HL-60/S4 treated with retinoic acid at 250 ng/mL for 4 days and 3 days (cell line): Measurements from ENCODE around the gene TACC3.

Source experiments
- in situ Hi-C: fragments of 300-500 bp; cut with MboI; formaldehyde crosslinking; loops from 2 replicates; pipeline ENCODE4 v1.7.0; 2022; ENCODE audit warnings: low sequenced_read_pairs

Gene TACC3

GRCh38 chr4:1756893-1757779 lies 35.8 kb downstream of the TACC3 start:
- in situ Hi-C loops: no loop called here

- in situ Hi-C loops: no loop called here
These were observed 36.5 kb downstream of the TACC3 start for GRCh38 chr4:1757836-1758235.

- in situ Hi-C loops: no loop called here
These were observed 37.2 kb downstream of the TACC3 start for GRCh38 chr4:1758306-1759121.

DNA sequence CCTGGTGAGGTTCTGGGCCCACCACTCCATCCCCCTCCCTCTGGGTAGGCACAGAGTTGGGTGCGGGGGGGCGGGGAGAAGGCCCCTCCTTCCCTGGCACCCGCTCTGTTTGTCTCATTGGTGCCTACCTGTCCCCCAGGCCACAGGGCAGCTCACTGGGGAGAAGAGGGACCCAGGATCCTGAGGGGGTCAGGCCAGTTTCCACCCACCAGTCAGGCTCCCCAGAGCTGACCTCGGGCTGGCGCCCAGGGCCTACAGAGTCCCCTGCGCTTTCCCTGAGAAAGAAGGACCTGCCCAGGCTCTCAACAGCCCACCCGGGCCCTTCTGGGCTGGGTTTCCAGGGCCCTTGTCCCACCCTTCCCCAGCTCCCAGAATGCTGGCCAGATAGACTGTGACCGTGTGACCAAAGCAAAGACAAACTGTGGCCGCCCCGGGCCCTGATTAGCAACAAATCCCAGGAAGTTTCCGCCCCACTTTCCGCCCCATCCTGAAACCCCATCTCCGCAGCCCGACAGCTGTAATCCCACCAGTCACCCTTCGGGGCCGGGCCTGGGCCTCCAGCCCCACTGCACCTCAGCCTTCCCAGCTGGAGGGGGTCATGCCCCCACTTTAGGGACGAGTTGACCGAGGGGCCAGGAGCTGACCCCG lies 38.0 kb downstream of the TACC3 start:
- in situ Hi-C loops: no loop called here

DNA sequence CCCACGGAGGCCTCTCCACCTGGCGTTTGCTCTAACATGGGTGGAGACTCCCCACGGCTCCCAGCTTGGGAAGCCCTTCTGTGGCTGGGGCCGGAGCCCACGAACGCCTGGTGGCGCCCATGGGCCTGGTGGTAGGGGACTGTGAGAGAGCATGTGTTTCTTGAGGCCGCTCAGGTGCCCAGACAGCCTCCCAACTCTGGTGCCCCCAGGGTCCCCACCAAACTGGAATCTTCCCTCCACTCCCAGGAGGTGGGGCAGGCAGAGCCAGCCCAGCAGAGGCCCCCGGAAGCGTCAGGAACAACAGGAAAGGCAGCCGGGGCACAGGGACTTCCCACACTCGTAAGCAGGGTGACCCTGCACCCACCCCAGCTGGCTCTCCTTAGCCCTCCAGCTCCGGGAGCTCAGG lies 38.5 kb downstream of the TACC3 start:
- in situ Hi-C loops: no loop called here

DNA sequence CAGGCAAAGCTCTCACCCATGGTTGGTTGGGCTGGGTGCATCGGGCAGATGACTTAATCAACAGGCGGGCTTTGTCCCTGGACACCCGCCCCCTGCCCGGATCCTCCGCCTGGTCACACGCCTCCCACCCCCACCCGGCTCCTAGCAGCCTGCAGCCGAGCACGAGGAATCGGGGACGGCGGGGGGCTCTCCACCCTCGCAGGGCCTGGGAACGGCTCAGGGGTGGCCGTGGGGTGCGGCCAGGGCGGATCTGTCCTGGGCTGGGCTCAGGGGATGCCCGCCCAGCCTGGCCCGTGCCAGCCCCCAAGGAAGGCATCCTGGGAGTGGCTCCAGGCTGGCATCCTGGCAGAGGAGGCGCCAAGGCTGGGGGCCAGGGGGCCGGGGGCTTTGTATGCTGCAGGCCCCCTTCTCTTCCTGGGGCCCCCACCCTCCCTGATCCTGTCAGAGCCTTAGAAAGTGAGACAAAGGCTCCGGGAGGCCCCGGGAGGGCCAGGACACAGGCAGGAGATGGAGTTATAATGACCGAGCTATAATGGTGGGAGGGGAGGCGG lies 39.3 kb downstream of the TACC3 start:
- in situ Hi-C loops: no loop called here

DNA sequence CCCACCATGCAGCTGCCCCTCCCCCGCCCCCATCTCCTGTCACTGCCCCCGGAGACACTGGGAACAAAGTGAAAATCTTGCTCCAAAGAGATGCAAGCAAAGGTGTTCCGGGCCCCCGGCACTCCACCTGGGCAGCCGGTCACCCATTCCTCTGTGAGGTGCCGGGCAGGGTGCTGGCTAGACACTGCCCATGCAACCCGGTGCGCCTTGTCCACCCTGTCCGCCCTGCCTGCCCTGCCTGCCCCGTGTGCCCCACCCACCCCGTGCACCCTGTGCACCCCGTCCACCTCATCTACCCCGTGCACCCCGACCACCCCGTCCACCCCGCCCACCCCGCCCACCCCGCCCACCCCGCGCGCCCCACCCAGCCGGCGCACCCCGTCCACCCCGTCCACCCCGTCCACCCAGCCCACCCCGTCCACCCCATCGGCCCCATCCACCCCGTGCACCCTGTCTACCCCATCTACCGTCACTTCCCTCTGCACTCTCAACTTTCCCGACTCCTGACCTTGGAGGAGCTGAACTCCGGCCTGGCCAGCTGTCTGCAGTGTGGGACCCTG lies 39.9 kb downstream of the TACC3 start:
- in situ Hi-C loops: no loop called here

- in situ Hi-C loops: no loop called here
These were observed 41.1 kb downstream of the TACC3 start for GRCh38 chr4:1762264-1763010.

DNA sequence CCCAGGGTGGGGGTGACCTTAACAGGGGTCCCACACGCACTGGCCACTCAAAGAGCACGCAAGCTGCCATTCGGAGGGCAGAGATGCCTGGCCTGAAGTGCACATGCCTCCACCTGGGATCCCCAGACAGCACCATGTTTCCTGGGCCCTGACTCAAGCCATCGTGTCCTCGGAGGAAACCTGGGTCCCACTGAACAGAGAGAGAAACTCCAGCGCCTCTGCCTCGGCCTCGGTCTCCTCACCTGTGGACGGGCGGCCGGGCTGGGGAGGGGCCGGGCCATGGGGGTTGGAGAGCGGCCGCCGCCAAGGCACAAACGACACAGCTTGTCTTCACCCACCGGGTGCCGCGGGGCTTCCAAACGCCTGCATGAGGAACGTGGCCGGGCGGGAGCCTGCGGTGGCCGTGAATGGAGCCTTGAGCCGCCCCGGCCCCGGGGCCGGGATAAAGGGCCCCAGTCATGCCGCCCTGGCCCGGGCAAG lies 41.8 kb downstream of the TACC3 start:
- in situ Hi-C loops: no loop called here

- in situ Hi-C loops: no loop called here
These were observed 42.3 kb downstream of the TACC3 start for GRCh38 chr4:1763550-1764080.

DNA sequence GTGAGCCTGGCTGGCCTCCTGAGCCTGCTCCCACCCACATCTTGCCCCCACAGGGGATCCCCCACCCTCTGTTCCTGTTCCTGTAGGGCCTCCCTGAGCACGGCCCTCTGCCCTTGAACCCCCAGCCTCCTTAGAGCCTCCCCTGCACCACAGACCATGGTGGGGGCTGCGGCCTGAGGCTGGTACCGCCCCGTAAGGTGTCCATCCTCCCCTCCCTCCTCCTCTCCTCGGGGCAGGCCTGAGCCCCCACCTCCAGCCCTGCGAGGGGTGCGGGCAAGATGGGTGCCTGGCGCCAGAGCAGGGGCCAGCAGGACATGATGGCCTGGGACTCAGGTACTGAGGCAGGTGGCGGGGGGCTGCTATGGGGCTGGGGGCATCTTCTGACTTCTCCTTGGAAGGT lies 43.3 kb downstream of the TACC3 start:
- in situ Hi-C loops: no loop called here

GRCh38 chr4:1765409-1766072 lies 44.2 kb downstream of the TACC3 start:
- in situ Hi-C loops: no loop called here

GRCh38 chr4:1766106-1767060 lies 45.1 kb downstream of the TACC3 start:
- in situ Hi-C loops: no loop called here

DNA sequence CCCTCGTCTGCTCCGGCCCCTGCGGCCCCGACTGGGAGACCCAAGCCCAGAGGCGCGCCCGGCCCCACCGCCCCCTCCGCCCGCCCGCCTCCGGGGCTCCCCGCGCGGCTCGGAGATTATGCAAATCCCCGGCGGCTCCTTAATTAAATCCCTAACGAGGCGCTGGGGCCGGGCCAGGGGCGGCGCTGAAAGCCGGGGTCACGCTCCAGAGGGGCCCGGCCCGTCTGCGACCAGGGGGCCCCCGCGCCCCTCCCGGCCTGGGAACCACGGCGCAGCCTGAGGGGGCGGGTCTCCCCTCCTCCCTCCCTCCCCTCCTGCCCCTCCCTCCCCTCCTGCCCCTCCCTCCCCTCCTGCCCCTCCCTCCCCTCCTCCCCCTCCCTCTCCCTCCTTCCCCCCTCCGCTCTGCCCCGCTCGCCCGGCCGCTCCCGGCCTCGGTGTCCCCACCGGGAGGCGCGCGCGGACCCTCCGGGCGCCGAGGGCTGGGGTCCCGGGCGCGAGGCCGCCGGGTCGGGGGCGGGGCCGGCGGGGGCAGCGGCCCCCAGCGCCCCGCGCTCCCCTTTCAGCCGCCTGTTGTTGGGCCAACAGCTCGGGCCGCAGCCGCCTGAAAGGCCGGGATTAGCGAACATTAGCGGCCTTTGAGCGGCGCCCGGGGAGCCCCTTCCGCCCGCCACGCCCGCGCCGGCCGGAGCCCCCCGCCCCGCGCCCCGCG lies 45.9 kb downstream of the TACC3 start:
- in situ Hi-C loops: no loop called here

GRCh38 chr4:1767770-1768366 lies 46.5 kb downstream of the TACC3 start:
- in situ Hi-C loops: no loop called here

GRCh38 chr4:1768367-1769034 lies 47.2 kb downstream of the TACC3 start:
- in situ Hi-C loops: no loop called here

DNA sequence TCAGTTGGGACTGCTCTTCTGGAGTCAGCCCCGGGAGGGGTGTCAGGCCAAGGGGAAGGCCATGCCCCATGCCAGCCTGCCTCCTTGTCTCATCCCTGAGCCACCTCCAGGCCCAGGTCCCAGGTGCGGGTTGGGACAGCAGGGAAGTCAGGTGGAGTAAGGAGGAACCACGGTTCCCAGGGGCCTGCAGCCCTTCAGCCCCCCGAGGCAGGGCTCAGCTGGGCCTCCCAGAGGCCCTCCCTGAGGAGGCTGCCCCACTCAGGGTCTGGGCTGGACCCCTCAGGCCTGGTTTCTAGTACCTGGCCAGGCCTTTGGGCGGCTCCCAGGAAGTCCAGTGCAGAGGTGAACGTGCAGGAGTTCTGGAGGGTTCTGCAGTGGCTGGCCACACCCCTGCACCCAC lies 48.4 kb downstream of the TACC3 start:
- in situ Hi-C loops: no loop called here
